ENCODE measurements around the gene MYO7A.

Gene MYO7A

DNA sequence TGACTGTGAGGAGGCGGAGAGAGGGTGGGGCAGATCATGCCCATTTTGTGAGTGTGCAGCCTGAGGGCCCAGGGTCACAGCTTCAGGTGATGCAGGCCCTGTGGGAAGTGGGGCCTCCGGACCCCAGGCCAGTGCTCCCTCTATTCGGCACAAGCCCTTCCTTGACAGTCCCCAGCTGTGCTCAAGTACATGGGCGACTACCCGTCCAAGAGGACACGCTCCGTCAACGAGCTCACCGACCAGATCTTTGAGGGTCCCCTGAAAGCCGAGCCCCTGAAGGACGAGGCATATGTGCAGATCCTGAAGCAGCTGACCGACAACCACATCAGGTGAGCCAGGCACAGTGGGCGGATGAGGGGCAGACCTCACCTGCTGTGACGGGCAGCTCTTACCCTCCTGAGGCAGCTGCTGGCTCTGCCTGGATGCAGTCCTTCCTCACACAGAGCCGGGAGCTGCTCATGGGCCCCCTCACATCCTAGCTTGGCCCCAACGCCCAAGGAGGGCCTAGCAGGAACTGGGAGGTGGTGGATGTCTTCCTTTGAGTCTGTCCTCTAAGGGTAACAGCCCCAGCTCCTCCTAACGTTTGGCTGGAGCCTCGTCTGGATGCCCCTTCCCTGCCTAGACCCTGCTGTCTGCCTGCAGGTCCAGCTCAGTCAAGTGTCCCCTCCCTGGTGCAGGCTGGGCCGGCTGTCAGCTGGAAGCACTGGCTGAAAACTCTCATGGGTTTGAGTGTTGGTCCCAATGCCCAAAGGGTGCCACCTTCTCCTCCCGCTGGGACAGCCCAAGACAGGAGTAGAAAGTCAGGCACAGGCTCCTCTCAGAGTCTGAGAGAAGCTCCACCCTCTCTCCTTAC is 76.1 kb downstream of the MYO7A start:
- H3K9me3 ChIP-seq (ENCODE audit: insufficient read depth, low read depth, low read length), result no peaks in the 10 kb centered on the region
- H4K20me1 ChIP-seq (ENCODE audit: insufficient read depth, low read length, poor library complexity, severe bottlenecking), result no peaks in the 10 kb centered on the region
- no peaks in the 10 kb centered on the region for H3K9me2 ChIP-seq (replicated peaks; ENCODE audit: low read depth, low read length)
- no peaks in the 10 kb centered on the region for H3K27me3 ChIP-seq (ENCODE audit: insufficient read depth, low read length, poor library complexity, severe bottlenecking)
- H3K79me2 ChIP-seq (ENCODE audit: insufficient read depth, low read length), result no peaks in the 10 kb centered on the region
- H3F3A ChIP-seq (ENCODE audit: low read depth), result no peaks in the 10 kb centered on the region
- no peak for TF ChIP-seq EZH2phosphoT487 (IDR thresholded peaks at IDR 0.05; ENCODE audit: borderline replicate concordance)
- TF ChIP-seq, protein P1, sequence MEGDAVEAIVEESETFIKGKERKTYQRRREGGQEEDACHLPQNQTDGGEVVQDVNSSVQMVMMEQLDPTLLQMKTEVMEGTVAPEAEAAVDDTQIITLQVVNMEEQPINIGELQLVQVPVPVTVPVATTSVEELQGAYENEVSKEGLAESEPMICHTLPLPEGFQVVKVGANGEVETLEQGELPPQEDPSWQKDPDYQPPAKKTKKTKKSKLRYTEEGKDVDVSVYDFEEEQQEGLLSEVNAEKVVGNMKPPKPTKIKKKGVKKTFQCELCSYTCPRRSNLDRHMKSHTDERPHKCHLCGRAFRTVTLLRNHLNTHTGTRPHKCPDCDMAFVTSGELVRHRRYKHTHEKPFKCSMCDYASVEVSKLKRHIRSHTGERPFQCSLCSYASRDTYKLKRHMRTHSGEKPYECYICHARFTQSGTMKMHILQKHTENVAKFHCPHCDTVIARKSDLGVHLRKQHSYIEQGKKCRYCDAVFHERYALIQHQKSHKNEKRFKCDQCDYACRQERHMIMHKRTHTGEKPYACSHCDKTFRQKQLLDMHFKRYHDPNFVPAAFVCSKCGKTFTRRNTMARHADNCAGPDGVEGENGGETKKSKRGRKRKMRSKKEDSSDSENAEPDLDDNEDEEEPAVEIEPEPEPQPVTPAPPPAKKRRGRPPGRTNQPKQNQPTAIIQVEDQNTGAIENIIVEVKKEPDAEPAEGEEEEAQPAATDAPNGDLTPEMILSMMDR (conservative IDR thresholded peaks at IDR 0.05; ENCODE audit: low read length), result no peak
- H2AFZ ChIP-seq (ENCODE audit: low read length), result no peak overlapping the region
- H3K4me3 ChIP-seq (ENCODE audit: low read length, poor library complexity, severe bottlenecking), result no peak overlapping the region
- H3K36me3 ChIP-seq (ENCODE audit: insufficient read depth, low read length), result no peaks in the 10 kb centered on the region
- no peak overlapping the region for H3K4me2 ChIP-seq (ENCODE audit: low read depth, low read length, poor library complexity, severe bottlenecking)
- H3K4me1 ChIP-seq (ENCODE audit: insufficient read depth, low read length, poor library complexity, severe bottlenecking), result peaks cover 3% of the 10 kb centered on the region
- no peak overlapping the region for H3K9ac ChIP-seq (ENCODE audit: low read depth, low read length, poor library complexity, severe bottlenecking)

DNA sequence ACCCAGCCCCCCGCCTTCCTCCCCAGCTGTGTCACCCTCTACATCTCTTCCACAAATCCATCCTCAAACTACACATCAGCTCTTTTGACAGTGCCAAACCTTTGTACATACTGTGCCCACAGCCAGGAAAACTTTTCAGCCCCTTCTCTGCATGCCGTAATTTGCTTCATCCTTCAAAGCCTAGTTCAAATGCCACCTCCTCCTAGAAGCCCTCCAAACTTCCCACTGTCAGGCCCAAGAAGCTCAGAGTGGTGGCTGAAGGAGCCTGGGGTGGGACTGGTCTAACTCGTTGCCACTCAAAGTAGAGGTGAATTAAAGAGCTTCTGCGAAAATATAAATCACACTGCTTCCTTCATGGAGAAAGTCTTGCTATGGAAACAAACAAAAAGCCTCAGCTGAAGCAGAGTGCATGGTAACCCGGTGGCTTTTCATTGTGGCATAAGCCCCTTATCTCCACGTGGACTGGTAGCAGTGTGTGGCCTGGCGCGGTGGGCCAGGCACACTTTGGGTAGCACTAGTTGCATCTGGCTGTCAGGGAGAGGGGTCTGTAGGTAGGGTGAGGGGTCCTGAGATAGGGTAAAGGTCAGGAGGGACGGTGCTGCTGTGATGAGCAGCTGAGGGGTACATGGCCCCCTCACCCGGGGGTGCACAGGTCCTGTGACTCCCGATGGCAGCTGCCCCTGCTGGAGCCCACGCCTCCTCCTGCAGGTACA is 76.9 kb downstream of the MYO7A start:
- Histone ChIP-seq H3K4me1 (ENCODE audit: insufficient read depth, low read length, poor library complexity, severe bottlenecking) (peaks cover 3% of the 10 kb centered on the region), H3K9me2 (replicated peaks; ENCODE audit: low read depth, low read length) (no peaks in the 10 kb centered on the region), H2AFZ (ENCODE audit: low read length) (no peak overlapping the region), H3K9me3 (ENCODE audit: insufficient read depth, low read depth, low read length) (no peaks in the 10 kb centered on the region), H3F3A (ENCODE audit: low read depth) (no peaks in the 10 kb centered on the region), H3K79me2 (ENCODE audit: insufficient read depth, low read length) (no peaks in the 10 kb centered on the region), H4K20me1 (ENCODE audit: insufficient read depth, low read length, poor library complexity, severe bottlenecking) (no peaks in the 10 kb centered on the region), H3K36me3 (ENCODE audit: insufficient read depth, low read length) (no peaks in the 10 kb centered on the region), H3K4me3 (ENCODE audit: low read length, poor library complexity, severe bottlenecking) (no peak overlapping the region), H3K9ac (ENCODE audit: low read depth, low read length, poor library complexity, severe bottlenecking) (no peak overlapping the region), H3K27me3 (ENCODE audit: insufficient read depth, low read length, poor library complexity, severe bottlenecking) (no peaks in the 10 kb centered on the region), H3K4me2 (ENCODE audit: low read depth, low read length, poor library complexity, severe bottlenecking) (no peak overlapping the region)
- TF ChIP-seq EZH2phosphoT487 (IDR thresholded peaks at IDR 0.05; ENCODE audit: borderline replicate concordance), result no peak
- TF ChIP-seq, protein P1 (conservative IDR thresholded peaks at IDR 0.05; ENCODE audit: low read length), result no peak

DNA sequence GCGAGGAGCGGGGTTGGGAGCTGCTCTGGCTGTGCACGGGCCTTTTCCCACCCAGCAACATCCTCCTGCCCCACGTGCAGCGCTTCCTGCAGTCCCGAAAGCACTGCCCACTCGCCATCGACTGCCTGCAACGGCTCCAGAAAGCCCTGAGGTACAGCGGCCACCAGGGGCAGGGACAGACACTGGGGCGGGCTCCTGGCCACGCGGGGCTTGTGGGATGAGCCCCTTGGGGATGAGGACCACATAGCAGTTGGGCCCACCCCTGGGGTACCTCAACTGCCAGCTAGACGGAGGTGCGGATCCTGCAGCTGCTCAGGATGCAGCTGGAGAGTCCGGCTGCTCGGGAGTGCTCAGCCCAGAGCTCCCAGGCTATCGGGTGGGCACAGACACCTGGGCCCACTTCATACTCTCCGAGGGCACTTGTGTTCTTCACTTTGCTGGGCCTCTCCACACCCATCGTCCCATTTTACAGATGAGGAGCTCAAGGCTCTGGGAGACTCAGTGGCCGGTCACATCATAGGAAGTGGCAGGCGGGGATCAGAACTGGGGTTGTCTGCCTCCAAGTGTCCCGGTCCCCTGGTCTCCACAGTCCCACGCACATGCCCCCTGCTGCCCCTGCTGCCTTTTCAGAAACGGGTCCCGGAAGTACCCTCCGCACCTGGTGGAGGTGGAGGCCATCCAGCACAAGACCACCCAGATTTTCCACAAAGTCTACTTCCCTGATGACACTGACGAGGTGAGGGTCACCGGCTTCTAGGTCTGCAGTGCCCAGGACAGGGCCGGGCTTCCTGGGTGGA is 77.6 kb downstream of the MYO7A start:
- H3K27me3 ChIP-seq (ENCODE audit: insufficient read depth, low read length, poor library complexity, severe bottlenecking), result no peaks in the 10 kb centered on the region
- H3K9ac ChIP-seq (ENCODE audit: low read depth, low read length, poor library complexity, severe bottlenecking), result no peak overlapping the region
- H4K20me1 ChIP-seq (ENCODE audit: insufficient read depth, low read length, poor library complexity, severe bottlenecking), result no peaks in the 10 kb centered on the region
- H2AFZ ChIP-seq (ENCODE audit: low read length), result no peak overlapping the region
- H3F3A ChIP-seq (ENCODE audit: low read depth), result no peaks in the 10 kb centered on the region
- H3K79me2 ChIP-seq (ENCODE audit: insufficient read depth, low read length), result no peaks in the 10 kb centered on the region
- H3K36me3 ChIP-seq (ENCODE audit: insufficient read depth, low read length), result no peaks in the 10 kb centered on the region
- no peaks in the 10 kb centered on the region for H3K9me2 ChIP-seq (replicated peaks; ENCODE audit: low read depth, low read length)
- no peak overlapping the region for H3K4me2 ChIP-seq (ENCODE audit: low read depth, low read length, poor library complexity, severe bottlenecking)
- H3K4me3 ChIP-seq (ENCODE audit: low read length, poor library complexity, severe bottlenecking), result no peak overlapping the region
- peaks cover 3% of the 10 kb centered on the region for H3K4me1 ChIP-seq (ENCODE audit: insufficient read depth, low read length, poor library complexity, severe bottlenecking)
- TF ChIP-seq EZH2phosphoT487 (IDR thresholded peaks at IDR 0.05; ENCODE audit: borderline replicate concordance), result no peak
- TF ChIP-seq, protein P1 (conservative IDR thresholded peaks at IDR 0.05; ENCODE audit: low read length), result no peak
- H3K9me3 ChIP-seq (ENCODE audit: insufficient read depth, low read depth, low read length), result no peaks in the 10 kb centered on the region

All from Loucy (cell line).